CD14-positive monocyte (primary cell): ENCODE measurements around the gene CLCN2. TPM values are rescaled to one million over a fixed set of nuclear protein-coding genes. Genes with fewer than 3 reads are reported as not detected.

ENCODE experiments used
- DNase-seq, 3 donors: peaks; one replicate each; pipeline ENCODE4 v3.0.0-alpha.2; 2011 to 2022
- H2AFZ ChIP-seq: 2 replicates; pipeline ENCODE4 v1.6.0; 2012; ENCODE audit warnings: mild to moderate bottlenecking, low read depth, low read length, inconsistent platforms; ENCODE audit not compliant: insufficient read depth, poor library complexity, severe bottlenecking
- H3K27ac ChIP-seq, 2 donors: 1 replicate in 1 of 2; 2 replicates in 1 of 2; pipeline ENCODE4 v1.5.1; 2012 to 2013; ENCODE audit warnings: low read length in 2 of 2, control low read depth in 1 of 2, inconsistent platforms in 1 of 2, low read depth in 1 of 2, mild to moderate bottlenecking in 1 of 2
- H3K27me3 ChIP-seq, 2 donors: one replicate each; pipeline versions ENCODE4 v1.6.0 to v1.6.1; 2011 to 2013; ENCODE audit warnings: low read length in 2 of 2; ENCODE audit not compliant: control insufficient read depth in 2 of 2, insufficient read depth in 2 of 2
- H3K36me3 ChIP-seq, 2 donors: replicated peaks in 1 of 2; 1 replicate in 1 of 2; 2 replicates in 1 of 2; pipeline versions ENCODE4 v1.5.1 to v1.6.1; 2012 to 2013; ENCODE audit warnings: low read length in 2 of 2, control low read depth in 1 of 2, inconsistent platforms in 1 of 2, mild to moderate bottlenecking in 1 of 2; ENCODE audit not compliant: insufficient read depth in 2 of 2, control insufficient read depth in 1 of 2
- H3K4me1 ChIP-seq, 2 donors: 1 replicate in 1 of 2; 2 replicates in 1 of 2; pipeline versions ENCODE4 v1.5.1 to v1.6.1; 2012 to 2013; ENCODE audit warnings: low read length in 2 of 2, control low read depth in 1 of 2, inconsistent platforms in 1 of 2, mild to moderate bottlenecking in 1 of 2, moderate library complexity in 1 of 2; ENCODE audit not compliant: insufficient read depth in 2 of 2, control insufficient read depth in 1 of 2
- H3K4me2 ChIP-seq: replicated peaks from 2 replicates; pipeline ENCODE3; 2012; ENCODE audit warnings: low read length, moderate library complexity, mild to moderate bottlenecking; ENCODE audit not compliant: poor library complexity, severe bottlenecking; ENCODE audit errors: extremely low read depth
- H3K4me3 ChIP-seq, 3 experiments: fragments of 200-600 bp in 1 of 3; sonication (generic) in 1 of 3; replicated peaks in 1 of 3; 1 replicate in 2 of 3; 2 replicates in 1 of 3; pipeline ENCODE4 v1.5.1; 2011 to 2013; ENCODE audit warnings: low read length in 3 of 3, mild to moderate bottlenecking in 3 of 3, control low read depth in 2 of 3, low read depth in 2 of 3, inconsistent platforms in 1 of 3, moderate library complexity in 1 of 3
- H3K79me2 ChIP-seq: 2 replicates; pipeline ENCODE4 v1.6.0; 2012; ENCODE audit warnings: mild to moderate bottlenecking, control low read depth, inconsistent platforms, low read length, moderate library complexity; ENCODE audit not compliant: insufficient read depth
- H3K9ac ChIP-seq: 2 replicates; pipeline ENCODE4 v1.6.0; 2017; ENCODE audit warnings: low read length, mild to moderate bottlenecking; ENCODE audit not compliant: insufficient read depth, poor library complexity, severe bottlenecking
- H3K9me3 ChIP-seq, 2 donors: replicated peaks in 1 of 2; 1 replicate in 1 of 2; 2 replicates in 1 of 2; pipeline versions ENCODE4 v1.5.1 to v1.6.1; 2012 to 2013; ENCODE audit warnings: low read length in 2 of 2, control low read depth in 1 of 2; ENCODE audit not compliant: control insufficient read depth in 1 of 2, insufficient read depth in 1 of 2
- H4K20me1 ChIP-seq: 2 replicates; pipeline ENCODE4 v1.6.0; 2012; ENCODE audit warnings: mild to moderate bottlenecking, low read length, control low read depth, moderate library complexity; ENCODE audit not compliant: insufficient read depth
- H3K27ac Mint-ChIP-seq, 7 donors: one replicate each; pipeline ENCODE4 v1.8.0; 2020; ENCODE audit warnings: mild to moderate bottlenecking in 7 of 7, mixed read lengths in 7 of 7, moderate library complexity in 6 of 7, inconsistent platforms in 2 of 7
- H3K27me3 Mint-ChIP-seq, 3 donors: one replicate each; pipeline ENCODE4 v1.8.0; 2021 to 2022; ENCODE audit warnings: low read depth in 3 of 3, mild to moderate bottlenecking in 3 of 3, mixed read lengths in 3 of 3, moderate library complexity in 3 of 3, inconsistent platforms in 1 of 3
- H3K36me3 Mint-ChIP-seq, 2 donors: one replicate each; pipeline ENCODE4 v1.8.0; 2020; ENCODE audit warnings: mixed read lengths in 2 of 2, inconsistent platforms in 1 of 2, mild to moderate bottlenecking in 1 of 2
- H3K4me1 Mint-ChIP-seq: one replicate; pipeline ENCODE4 v1.8.0; 2020; ENCODE audit warnings: mild to moderate bottlenecking, mixed read lengths
- H3K4me3 Mint-ChIP-seq, 2 donors: one replicate each; pipeline ENCODE4 v1.8.0; 2020; ENCODE audit warnings: mild to moderate bottlenecking in 2 of 2, mixed read lengths in 2 of 2, moderate library complexity in 1 of 2
- H3K9me3 Mint-ChIP-seq, 7 donors: one replicate each; pipeline ENCODE4 v1.8.0; 2020 to 2022; ENCODE audit warnings: mixed read lengths in 7 of 7, mild to moderate bottlenecking in 6 of 7, moderate library complexity in 6 of 7, inconsistent platforms in 2 of 7
- WGBS: methylation state at CpG from one replicate; pipeline ENCODE4 v1.1.5; 2013; ENCODE audit warnings: missing lambda C conversion rate; ENCODE audit not compliant: insufficient coverage; 5-methylcytosine and 5-hydroxymethylcytosine counted together
- intact Hi-C, 2 donors: fragments of 100-400 bp; cut with micrococcal nuclease; formaldehyde crosslinking; loops; one replicate each; pipeline versions ENCODE4 v1.15.0 to v1.15.1; 2023
- polyA plus RNA-seq, 3 donors: library from polyadenylated mRNA; depleted of rRNA in 1 of 3; unstranded in 2 of 3; stranded (reverse) in 1 of 3; fragments of 300-500 nt in 2 of 3; fragments of >200 nt in 1 of 3; fragmentation: Illumina TruSeq in 2 of 3; gene quantifications; 1 replicate in 2 of 3; 2 replicates in 1 of 3; pipeline ENCODE4 v1.2.3, GENCODE V29; 2012 to 2021
- TF ChIP-seq, protein P1 (sequence below): fragments of 200-600 bp; IDR thresholded peaks from one replicate; pipeline ENCODE4 v1.8.0; 2022; ENCODE audit warnings: antibody characterized with exemption, mild to moderate bottlenecking

CLCN2 gene
- polyA plus RNA-seq, 3 donors = 0.16 to 2.7 TPM; not detected in 1

DNA sequence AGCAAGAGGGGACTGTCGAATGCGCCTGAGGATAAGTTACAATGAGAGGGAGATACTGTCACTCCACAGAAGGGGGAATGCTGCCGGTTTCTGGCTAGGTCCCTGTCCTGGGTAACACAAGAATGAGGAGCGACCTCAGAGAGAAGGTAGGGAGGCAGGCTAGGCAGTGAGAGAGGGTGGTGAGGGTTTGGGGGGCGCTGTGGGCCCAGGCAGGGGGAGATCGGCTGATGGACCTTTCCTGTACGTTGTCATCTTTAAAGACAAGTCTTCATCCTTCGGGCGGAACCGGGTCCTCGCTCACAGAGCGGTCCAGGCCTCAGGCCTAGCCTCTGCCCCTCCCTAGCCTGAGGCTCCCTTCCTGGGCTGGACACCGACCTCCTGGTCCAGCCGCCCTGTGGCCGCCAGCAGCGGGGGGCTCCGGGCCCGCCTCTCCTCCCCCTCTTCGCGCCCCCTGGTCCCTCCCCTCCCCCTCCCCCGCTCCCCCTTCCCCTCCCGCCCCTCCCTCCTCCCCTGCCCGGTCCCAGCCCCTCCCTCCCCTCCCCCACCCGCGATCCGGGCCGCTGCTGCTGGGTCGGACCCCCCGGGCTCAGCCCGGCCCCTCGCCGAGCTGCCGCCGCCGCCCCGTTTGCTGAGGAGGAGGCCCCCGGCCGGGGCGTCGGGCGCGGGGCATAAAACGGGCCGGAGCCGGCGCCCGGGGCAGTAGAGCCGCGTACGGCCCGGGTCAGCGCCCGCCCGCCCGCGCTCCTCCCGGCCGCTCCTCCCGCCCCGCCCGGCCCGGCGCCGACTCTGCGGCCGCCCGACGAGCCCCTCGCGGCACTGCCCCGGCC, 18.2 kb upstream of the CLCN2 start, which contains the start of gene CHRD:
Gene CHRD, plus strand, starts transcription at position 697 of the 827 bp plus-strand sequence. CDS start 265 bp downstream, outside the sequence.
- Histone ChIP-seq H3K4me3 (peak within 1 kb of the TSS in 1 of 3 experiments; percentile 60), H4K20me1 (no peaks in the 10 kb centered on the region), H3K4me1 (peaks cover 13 to 19% of the 10 kb centered on the region in 2 donors), H3K27me3 (peaks cover 30 to 73% of the 10 kb centered on the region in 2 donors), H3K79me2 (no peaks in the 10 kb centered on the region), H3K9me3 (peaks cover 0 to 10% of the 10 kb centered on the region in 2 donors), H3K27ac (no peak within 1 kb of the TSS), H2AFZ (peak within 1 kb of the TSS; percentile 53), H3K36me3 (no peaks in the 10 kb centered on the region), H3K9ac (no peak within 1 kb of the TSS), H3K4me2 (peak within 1 kb of the TSS; percentile 59)
- no peak for DNase-seq
- intact Hi-C loops = loop anchor here (10.0 kb wide), 2 partner anchors 395 to 415 kb away; no protein-coding TSS in a partner anchor
- H3K4me1 Mint-ChIP-seq = peaks cover 19% of the 10 kb centered on the region
- TF ChIP-seq, protein P1, sequence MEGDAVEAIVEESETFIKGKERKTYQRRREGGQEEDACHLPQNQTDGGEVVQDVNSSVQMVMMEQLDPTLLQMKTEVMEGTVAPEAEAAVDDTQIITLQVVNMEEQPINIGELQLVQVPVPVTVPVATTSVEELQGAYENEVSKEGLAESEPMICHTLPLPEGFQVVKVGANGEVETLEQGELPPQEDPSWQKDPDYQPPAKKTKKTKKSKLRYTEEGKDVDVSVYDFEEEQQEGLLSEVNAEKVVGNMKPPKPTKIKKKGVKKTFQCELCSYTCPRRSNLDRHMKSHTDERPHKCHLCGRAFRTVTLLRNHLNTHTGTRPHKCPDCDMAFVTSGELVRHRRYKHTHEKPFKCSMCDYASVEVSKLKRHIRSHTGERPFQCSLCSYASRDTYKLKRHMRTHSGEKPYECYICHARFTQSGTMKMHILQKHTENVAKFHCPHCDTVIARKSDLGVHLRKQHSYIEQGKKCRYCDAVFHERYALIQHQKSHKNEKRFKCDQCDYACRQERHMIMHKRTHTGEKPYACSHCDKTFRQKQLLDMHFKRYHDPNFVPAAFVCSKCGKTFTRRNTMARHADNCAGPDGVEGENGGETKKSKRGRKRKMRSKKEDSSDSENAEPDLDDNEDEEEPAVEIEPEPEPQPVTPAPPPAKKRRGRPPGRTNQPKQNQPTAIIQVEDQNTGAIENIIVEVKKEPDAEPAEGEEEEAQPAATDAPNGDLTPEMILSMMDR = no peak
- peak within 1 kb of the TSS; percentile 54 to 86 for H3K4me3 Mint-ChIP-seq
- H3K36me3 Mint-ChIP-seq = peaks cover 0 to 8% of the 10 kb centered on the region in 2 donors
- WGBS = 22% methylated on average over 44 of the region's 71 CpGs
- peaks cover 74 to 86% (median 81%) of the 10 kb centered on the region in 3 donors for H3K27me3 Mint-ChIP-seq
- H3K27ac Mint-ChIP-seq = no peak within 1 kb of the TSS
- peaks cover 0 to 21% (median 6%) of the 10 kb centered on the region in 7 donors for H3K9me3 Mint-ChIP-seq

- H3K27ac ChIP-seq = no peak overlapping the region
- no peak overlapping the region for H2AFZ ChIP-seq
- Mint-ChIP-seq H3K4me3 (peak overlapping the region in 1 of 2 donors; percentile 77), H3K4me1 (peaks cover 16% of the 10 kb centered on the region), H3K36me3 (peaks cover 0 to 8% of the 10 kb centered on the region in 2 donors), H3K27ac (no peak overlapping the region), H3K9me3 (peaks cover 0 to 21% (median 6%) of the 10 kb centered on the region in 7 donors), H3K27me3 (peaks cover 74 to 90% (median 82%) of the 10 kb centered on the region in 3 donors)
- WGBS = 92% methylated on average over 8 of the region's 10 CpGs
- H4K20me1 ChIP-seq = no peaks in the 10 kb centered on the region
- DNase-seq = no peak
- no peak overlapping the region for H3K4me3 ChIP-seq
- peaks cover 13 to 19% of the 10 kb centered on the region in 2 donors for H3K4me1 ChIP-seq
- H3K79me2 ChIP-seq = no peaks in the 10 kb centered on the region
- no peak overlapping the region for H3K4me2 ChIP-seq
- intact Hi-C loops = loop anchor here (10.0 kb wide), 2 partner anchors 396 to 416 kb away; no protein-coding TSS in a partner anchor
- TF ChIP-seq, protein P1 = no peak
- peaks cover 30 to 75% of the 10 kb centered on the region in 2 donors for H3K27me3 ChIP-seq
- no peak overlapping the region for H3K9ac ChIP-seq
- H3K36me3 ChIP-seq = no peaks in the 10 kb centered on the region
- peaks cover 0 to 10% of the 10 kb centered on the region in 2 donors for H3K9me3 ChIP-seq
Measured at GRCh38 chr3:184378651-184379357, 17.4 kb upstream of the CLCN2 start.
